ENCODE data around the gene CEP85. TPM values are rescaled to one million over a fixed set of nuclear protein-coding genes. Genes with fewer than 3 reads are reported as not detected.

The CEP85 gene
- total RNA-seq, 1 experiment from 2014 or later: 37.2 TPM

- TF ChIP-seq POLR2AphosphoS5 (IDR thresholded peaks at IDR 0.05; ENCODE audit: low read depth, low read length): no peak
- no peak for TF ChIP-seq FOSL1 (IDR thresholded peaks at IDR 0.05; ENCODE audit: low read depth)
- TF ChIP-seq JUND (IDR thresholded peaks at IDR 0.05): no peak
- TF ChIP-seq REST (IDR thresholded peaks at IDR 0.05; ENCODE audit: low read depth): no peak
- no peak for TF ChIP-seq CEBPB (IDR thresholded peaks at IDR 0.05; ENCODE audit: low read depth)
- no peak for TF ChIP-seq CBX3 (IDR thresholded peaks at IDR 0.05; ENCODE audit: low read depth)
- no peak for TF ChIP-seq EZH2 (IDR thresholded peaks at IDR 0.05)
Observed at GRCh38 chr1:26184883-26185282, 49.1 kb upstream of the CEP85 start (continued).

- ATAC-seq (no peak), DNase-seq (ENCODE audit: low read depth, low spot score) (no peak)
- no peak for TF ChIP-seq TCF7L2 (IDR thresholded peaks at IDR 0.05; ENCODE audit: borderline replicate concordance, extremely low read depth, insufficient read depth, insufficient read length)
- no peak for TF ChIP-seq ELF1 (IDR thresholded peaks at IDR 0.05; ENCODE audit: borderline replicate concordance, low read depth)
- no peak overlapping the region for H2AFZ ChIP-seq (ENCODE audit: low read depth, low read length, poor library complexity, severe bottlenecking)
- RAD21 ChIA-PET (ENCODE audit: low non-redundant PET in 1 of 2, low total read pairs in 2 of 2, uncharacterized antibody in 2 of 2, unreplicated experiment in 2 of 2): no interaction called here
- POLR2A ChIA-PET: interaction anchor here (2.1 kb wide), 1 partner anchor 10 kb away, joined by 6 read pairs; the partner anchor contains the start of gene CNKSR1
- no peak overlapping the region for H3K27ac ChIP-seq (ENCODE audit: low read depth, low read length)
- H3K4me2 ChIP-seq (ENCODE audit: low read length): no peak overlapping the region
- BruUV-seq (replicated peaks): no TSS peak
- CTCF ChIA-PET: no interaction called here
- no peaks in the 10 kb centered on the region; a peak in 1 of 4 replicates for H3K36me3 ChIP-seq (ENCODE audit: control insufficient read depth in 1 of 2, insufficient read depth in 2 of 2, low read length in 2 of 2)
- no peak overlapping the region for H3K4me3 ChIP-seq (replicated peaks in 1 of 2; ENCODE audit: low read depth in 1 of 2, low read length in 2 of 2)
- intact Hi-C loops (cut with micrococcal nuclease): no loop called here
- H3K27me3 ChIP-seq (ENCODE audit: insufficient read depth, low read length): no peaks in the 10 kb centered on the region
- H4K20me1 ChIP-seq (ENCODE audit: insufficient read depth): no peaks in the 10 kb centered on the region
- no peaks in the 10 kb centered on the region for H3K9me3 ChIP-seq (ENCODE audit: control insufficient read depth in 1 of 2, insufficient read depth in 1 of 2, low read depth in 1 of 2, low read length in 2 of 2)
- H3K4me1 ChIP-seq (ENCODE audit: control insufficient read depth in 1 of 2, insufficient read depth in 2 of 2, low read length in 2 of 2): no peaks in the 10 kb centered on the region
- no peak overlapping the region for H3K9ac ChIP-seq (ENCODE audit: low read length)
- no peaks in the 10 kb centered on the region for H3K9me2 ChIP-seq (ENCODE audit: insufficient read depth)
- no peaks in the 10 kb centered on the region for H3K79me2 ChIP-seq (ENCODE audit: insufficient read depth, low read length)
Observed at GRCh38 chr1:26187882-26188281, 46.1 kb upstream of the CEP85 start.
